Measurements from ENCODE around the gene AK4.

DNA sequence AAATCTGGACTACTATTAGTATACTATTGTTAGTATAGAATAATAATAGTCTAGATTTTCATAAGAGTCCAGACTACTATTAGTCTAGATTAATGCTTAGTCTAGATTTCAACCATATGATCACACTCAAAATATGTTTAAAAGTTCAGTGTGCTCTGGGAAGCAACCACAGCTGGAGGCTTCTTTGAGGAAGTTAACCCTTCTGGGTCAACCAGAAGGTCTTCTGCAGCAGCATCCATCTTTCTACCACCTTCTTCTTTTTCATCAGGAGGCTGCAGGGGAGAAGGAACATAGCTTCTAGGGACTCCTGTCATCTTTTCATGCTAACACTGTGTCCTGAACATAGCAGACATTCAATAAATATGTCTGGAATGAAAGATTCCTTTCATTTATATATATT is 110.1 kb downstream of the AK4 start:
- TF ChIP-seq EZH2 (IDR thresholded peaks at IDR 0.05; ENCODE audit: insufficient read depth, poor library complexity, severe bottlenecking) = no peak
- no peak for TF ChIP-seq EZH2phosphoT487 (IDR thresholded peaks at IDR 0.05; ENCODE audit: insufficient read depth, low read depth)

Data from GM23248 (cell line).